Activated CD4-positive, alpha-beta T cell treated with anti-CD3 and anti-CD28 coated beads for 1 hour (primary cell): ENCODE data around the gene TRIM38.
"Not testable (repeated sequence)": the region's sequence is repeated elsewhere in the genome, so short reads cannot be mapped to it uniquely, and the experiment has no call there.

Experiments used
- DNase-seq: peaks from one replicate; pipeline ENCODE4 v3.0.0-alpha.2; 2020

Gene TRIM38

DNA sequence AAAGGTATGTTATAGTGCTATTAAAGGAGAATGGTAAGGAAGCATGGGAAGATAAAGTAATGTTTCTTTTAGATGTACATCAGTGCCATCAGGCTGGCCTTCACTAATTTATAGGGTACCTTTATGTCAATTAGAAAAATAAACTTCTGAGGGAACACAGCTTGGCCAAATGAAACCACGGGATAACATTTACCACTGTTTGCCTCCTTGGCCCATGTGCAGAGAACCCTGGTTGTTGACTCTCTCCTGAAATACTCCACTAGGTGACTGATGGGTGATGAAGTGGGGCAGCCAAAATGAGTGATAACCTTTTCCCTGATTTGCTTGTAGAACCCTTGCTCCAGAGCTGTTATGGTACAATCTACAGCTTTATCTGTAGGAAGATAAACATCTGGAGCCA, 9.5 kb downstream of the TRIM38 start:
- DNase-seq = no peak

DNA sequence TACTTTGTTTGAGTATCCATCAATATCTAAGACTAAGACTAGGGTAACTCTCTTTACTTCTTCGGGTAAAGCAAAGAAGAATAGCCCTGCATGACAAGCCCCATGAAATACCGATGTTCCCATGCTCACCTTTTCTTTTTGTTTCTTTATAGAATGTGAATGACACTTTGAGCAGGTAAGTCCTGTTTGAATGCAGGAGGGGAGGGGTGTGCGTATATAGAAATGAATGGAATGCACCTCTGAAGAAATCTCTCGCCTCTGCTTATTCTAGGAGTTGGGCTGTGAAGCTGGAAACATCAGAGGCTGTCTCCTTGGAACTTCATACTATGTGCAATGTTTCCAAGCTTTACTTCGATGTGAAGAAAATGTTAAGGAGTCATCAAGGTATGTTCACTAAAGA, 10.3 kb downstream of the TRIM38 start:
- DNase-seq = no peak

DNA sequence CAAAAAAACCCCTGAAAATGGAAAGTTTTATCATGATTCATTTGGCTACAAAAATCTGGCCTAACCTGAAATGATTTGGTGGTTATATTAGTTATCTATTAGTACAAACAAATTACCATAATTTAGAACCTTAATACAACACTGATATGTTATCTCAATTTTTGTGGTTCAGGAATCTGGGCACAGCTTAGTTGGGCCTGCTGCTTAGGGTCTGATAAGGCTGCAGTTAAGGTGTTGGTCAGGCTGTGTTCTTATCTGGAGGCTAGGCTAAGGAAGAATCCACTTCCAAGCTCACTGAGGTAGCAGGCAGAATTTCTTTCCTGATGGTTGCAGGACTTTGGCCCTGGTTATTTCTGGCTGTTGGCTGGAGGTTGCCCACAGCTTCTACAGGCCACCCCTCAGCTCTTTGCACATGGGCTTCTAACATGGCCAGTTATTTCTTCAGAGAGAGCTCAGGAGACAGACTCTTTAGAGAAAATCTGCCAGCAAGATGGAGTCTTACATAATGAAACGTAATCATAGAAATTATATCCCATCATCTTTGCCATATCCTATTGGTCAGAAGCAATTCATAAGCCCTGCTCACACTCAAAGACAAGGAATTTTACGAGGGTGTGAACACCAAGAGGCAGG, 11.4 kb downstream of the TRIM38 start:
- no peak for DNase-seq

DNA sequence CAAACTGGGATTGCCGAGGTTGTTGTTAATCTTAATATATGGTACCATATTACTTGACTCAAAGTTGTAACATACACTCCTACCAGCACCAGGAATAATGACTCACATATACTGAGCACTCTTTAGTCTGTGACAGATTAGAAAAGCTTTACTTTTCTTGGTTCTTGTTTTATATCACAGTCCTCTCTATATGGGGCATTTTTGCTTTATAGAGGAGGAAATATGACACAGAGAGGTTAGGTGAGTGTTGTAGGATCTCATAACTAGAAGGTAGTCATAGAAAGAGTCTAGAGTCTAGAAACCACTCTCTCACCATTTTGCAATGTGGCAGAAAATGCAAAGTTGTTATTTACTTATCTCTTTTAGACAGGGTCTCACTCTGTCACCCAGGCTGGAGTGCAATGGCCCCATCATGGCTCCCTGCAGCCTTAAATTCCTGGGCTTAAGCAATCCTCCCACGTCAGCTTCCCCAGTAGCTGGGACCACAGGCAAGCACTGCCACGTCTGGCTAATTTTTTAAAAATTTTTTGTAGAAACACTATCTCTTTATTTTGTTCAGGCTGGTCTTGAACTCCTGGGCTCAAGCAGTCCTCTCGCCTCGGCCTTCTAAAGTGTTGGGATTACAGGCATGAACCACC, 13.4 kb downstream of the TRIM38 start:
- DNase-seq = no peak

DNA sequence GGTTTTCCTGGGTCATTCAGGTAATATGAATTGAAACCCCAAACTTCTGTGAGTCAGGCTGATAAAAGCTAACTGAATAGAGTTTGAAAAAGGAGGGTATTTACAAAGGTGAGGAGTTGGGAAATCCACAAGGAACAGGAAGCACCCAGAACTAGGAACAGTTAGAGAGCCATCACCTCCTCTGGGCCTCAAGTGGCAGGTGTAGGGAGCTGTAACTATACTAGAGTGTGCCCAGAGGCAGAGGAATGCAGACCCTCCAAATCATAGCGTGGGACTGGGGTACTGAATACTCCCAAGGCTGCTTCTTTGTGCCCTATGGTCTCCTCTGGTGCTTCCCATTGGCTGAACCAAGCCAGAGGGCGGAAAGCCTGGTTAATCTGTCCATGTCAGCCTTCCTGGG, 18.3 kb downstream of the TRIM38 start:
- DNase-seq = no peak

DNA sequence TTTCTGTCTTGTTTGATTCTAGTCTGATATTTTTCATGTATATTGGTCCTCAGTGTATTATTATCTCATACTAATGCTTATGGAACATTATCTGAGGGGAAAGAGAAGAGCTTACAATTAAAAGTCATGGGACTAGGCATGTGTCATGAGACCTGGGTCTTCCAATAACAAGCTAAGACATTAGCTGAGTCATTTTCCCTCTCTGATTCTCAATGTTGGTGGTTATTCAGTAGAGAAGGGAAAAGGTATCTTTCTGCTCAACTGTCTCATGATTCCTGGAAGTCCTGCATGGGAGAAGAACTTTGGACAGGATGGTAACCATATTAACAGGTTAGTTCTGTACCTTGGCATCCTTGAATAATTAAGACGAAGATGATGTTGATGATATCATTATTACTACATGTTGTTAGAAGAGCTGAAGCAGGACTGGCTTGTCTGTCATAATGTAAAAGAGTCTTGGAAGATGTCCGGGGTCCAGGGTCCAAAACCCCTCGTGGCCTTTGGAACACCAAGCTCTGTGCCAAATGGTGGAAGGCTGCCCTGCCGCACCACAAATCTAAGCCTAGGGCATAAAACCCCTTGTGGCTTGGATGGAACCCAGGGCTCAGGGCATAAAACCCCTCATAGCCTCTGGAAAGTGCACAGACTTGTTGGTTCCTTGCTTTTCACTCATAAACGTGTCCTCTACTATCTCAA, 19.1 kb downstream of the TRIM38 start:
- DNase-seq = no peak

DNA sequence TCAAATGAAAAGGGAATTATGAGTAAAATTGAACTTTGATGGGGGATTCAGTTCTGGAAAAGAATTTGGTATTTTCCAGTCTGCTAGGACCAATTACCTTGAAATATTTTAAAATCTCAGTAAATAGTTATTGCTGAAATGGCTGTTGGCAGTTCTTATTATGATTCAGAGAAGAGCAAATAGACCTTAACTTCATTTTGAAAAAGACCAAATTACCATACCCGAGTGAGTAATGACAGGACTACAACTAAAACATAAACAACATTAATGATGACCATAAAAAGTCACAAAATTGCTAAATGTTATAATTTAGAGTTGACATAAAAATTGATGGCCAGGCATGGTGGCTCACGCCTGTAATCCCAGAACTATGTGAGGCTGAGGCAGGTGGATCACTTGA, 21.7 kb downstream of the TRIM38 start:
- no peak for DNase-seq

DNA sequence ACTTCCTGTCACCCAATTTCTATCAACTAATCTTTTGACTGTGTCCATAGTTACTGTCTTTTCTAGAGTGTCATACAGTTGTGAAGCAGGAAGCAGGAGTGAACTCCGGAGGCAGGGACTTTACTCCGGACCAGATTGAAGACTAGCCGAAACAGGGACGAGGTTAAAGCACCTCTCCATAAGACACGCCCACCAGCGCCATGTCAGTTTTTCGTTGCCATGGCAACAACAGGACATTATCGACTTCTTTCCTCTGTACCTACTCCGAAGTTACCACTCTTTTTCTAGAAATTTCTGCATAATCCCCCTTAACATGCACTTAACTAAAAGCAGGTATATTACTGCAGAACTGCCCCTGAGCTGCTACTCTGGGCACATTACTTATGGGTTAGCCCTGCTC, 25.2 kb downstream of the TRIM38 start:
- DNase-seq = no peak

DNA sequence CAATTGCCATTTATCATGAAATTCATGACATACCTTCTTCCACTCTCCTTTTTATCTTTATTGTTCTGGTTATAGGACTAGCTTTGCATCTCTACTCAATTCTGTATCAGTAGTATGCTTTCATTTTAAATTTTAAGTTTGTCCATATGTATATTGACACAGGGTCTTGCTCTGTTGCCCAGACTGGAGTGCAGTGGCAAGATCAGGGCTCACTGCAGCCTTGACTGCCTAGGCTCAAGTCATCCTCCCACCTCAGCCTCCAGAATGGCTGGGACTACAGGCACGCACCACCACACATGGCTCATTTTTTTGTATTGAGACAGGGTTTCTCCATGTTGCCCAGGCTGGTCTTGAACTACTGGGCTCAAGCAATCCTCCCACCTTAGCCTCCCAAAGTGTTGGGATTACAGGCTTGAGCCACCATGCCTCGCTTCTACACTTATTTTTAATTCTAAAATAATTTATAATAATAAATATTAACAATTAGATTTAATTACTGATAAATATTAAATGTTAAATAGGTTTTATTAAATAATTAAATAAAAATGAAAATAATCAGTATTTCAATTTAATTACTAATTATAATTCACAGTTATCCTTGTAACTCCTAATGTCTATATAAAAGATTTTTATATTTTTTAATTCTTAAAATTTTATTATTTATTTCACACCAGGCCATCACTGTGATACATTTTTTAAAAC, 27.7 kb downstream of the TRIM38 start:
- DNase-seq = no peak

DNA sequence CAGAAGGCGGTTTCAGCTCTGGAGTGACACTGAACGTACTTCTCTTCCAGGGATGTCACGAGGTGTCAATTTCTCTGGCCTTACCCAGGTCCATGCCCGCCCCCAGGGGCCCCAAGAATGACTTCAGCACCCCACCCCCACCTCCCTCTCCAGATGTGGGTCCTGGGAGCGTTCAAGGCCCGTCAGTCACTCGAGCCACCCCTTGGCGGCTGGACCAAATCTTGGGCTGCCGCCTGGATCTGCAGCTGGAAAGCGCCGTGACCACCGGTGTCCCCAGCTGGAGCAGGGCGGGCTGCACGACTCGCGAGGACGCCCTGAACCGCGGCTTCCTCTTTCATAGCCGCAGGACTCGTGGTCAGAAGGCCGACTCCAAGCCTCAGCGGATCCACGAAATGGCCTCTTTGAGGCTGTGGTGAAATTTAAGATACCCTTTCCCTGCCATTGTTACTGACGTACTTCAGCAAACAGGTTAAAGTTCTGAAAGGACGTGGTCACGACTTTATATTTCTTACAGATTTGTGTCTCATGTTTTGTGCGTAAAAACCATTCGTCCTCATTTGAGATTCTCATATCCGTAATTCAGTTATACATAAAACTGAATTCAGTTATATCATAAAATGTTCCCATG, 29.3 kb downstream of the TRIM38 start:
- DNase-seq = peak; percentile 32

DNA sequence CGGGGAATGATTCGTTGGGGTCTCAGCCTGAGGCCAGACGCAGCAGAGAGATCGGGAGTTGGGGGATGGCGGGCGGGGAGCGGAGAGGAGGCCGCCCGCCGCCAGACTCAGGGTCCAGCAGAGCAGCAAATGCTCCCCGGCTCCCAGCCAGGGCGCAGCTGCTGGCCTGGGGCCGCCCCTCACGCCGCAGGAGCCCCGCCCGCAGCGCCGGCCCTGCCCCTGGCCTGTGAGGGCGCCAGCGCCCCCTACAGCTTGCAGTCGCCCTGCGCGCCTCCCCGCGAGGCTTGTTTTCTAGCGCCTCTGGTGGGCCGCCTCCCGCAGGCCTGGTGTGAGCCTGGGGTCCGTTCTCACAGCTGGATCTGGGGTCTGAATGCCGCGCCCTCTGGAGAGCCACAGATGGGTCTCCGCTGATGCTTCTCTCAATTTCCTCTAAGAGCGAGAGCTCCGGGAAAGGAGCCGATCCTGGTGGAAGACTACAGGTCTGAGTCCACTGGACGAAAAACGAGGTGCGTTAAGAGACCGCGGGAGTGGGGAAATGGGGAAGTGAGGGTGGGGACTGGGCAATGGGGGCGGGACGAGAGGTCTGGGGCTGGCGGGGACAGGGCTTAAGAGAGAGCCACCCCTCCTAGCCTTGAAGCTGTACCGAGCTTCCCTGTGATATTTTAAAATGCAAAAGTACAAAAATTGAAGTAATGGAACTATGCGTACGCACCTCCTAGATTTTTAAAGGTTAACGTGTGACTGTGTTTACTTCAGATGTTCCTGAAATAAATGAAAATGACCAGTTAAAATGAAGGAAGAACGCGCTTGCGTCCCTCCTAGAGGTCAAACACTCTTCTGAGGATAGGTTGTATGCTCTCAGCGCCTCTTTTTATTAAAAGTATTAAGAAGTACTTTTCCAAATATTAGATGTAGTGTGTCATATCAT, 30.1 kb downstream of the TRIM38 start:
- peak; percentile 85 for DNase-seq

DNA sequence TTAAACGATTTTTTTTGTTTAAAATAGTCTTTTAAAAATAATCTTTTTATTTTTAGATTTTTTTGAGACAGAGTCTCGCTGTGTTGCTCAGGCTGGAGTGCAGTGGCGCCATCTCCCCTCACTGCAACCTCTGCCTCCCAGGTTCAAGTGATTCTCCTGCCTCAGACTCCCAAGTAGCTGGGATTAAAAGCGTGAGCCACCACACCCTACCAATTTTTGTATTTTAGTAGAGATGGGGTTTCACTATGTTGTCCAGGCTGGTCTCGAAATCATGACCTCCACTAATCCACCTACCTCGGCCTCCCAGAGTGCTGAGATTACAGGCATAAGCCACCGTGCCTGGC, 30.7 kb downstream of the TRIM38 start:
- not testable (repeated sequence) for DNase-seq

DNA sequence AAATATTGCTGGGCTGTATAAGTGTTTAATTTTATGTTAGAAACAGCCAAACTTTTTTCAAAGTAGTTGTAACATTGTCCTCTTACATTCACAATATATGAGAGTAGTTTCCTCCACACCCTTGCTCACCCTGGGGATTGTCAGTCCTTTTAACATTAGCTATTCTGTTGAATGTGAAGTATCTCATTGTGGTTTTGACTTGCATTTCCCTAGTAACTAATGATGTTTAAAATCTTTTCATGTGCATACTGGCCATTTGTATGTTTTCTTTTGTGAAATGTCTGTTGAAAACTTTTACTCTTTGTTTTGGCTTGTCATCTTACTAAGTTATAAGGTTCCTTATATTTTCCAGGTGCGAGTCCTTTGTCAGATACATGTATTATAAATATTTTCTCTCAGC, 32.9 kb downstream of the TRIM38 start:
- no peak for DNase-seq

DNA sequence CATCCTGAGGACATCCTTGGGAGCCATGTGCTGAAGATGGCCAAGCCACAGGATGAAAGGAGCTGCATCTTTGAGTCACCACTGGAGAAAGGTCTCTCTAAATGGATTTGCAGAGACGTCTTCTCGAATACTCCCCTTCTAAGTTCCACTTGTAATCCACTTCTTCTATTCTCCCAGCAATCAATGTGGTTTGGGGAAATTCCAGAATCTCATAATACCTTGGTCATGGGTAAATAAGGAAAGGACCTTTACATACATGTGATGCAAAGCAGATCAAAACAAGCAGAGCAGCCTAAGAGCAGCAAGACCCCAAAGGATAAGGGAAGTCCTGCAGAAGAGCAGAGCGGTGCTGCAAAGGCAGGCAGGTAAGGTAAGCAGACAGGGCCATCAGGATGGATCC, 35.3 kb downstream of the TRIM38 start:
- no peak for DNase-seq

DNA sequence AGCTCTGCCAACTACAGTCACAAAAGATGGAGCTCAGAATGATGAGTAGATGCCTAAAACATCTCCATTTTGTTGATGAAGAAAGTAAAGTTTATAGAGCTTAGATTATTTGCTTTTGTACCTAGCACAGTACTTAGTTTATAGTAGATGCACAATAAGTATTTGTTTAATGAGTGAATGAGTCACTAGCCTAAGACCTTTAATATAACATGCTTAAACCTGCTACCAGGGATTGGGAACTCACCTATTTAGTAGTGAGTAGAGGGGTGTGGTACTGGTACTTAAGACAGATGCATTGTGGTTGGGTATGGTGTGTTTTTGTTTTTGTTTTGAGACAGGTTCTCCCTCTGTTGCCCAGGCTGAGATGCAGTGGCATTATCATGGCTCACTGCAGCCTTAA, 35.8 kb downstream of the TRIM38 start:
- DNase-seq = no peak

DNA sequence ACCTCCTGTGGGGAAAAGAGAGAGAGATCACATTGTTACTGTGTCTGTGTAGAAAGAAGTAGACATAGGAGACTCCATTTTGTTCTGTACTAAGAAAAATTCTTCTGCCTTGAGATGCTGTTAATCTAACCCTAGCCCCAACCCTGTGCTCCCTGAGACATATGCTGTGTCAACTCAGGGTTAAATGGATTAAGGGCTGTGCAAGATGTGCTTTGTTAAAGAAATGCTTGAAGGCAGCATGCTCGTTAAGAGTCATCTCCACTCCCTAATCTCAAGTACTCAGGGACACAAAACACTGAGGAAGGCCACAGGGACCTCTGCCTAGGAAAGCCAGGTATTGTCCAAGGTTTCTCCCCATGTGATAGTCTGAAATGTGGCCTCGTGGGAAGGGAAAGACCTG, 36.6 kb downstream of the TRIM38 start:
- DNase-seq = not testable (repeated sequence)

DNA sequence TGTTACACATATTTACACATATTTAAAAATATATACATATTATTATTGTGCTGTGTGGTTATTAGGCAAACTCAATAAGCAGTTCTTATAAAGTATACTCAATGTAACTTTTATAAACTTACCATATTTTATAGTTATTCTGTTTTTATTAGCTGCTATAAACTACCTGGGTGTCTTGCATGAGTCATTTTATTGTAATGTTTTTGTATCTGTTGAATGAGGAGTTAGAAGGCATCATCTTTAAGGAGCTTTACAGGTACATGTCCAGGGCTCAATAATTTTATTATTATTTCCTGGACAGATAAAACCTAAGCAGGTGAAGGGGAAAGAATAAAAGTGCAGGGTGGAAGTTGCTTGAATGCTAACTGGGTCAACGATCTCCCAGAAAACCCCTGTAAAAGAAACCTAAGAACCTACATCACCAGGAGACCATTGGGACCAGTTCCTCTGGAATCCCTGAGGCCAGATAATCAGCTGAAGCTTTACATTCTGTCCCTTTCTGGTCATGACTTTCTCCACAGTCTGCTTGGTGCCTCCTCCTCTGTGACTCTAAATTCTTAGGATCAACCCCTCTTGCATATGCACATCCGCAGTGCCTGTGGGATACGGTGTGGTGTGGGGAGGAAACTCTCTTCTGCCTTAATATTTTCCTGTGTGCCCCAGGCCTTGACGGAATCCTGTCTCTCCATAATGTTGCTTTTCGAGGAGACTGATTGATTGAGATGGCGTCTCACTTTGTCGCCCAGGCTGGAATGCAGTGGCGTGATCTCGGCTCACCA, 38.0 kb downstream of the TRIM38 start:
- no peak for DNase-seq

DNA sequence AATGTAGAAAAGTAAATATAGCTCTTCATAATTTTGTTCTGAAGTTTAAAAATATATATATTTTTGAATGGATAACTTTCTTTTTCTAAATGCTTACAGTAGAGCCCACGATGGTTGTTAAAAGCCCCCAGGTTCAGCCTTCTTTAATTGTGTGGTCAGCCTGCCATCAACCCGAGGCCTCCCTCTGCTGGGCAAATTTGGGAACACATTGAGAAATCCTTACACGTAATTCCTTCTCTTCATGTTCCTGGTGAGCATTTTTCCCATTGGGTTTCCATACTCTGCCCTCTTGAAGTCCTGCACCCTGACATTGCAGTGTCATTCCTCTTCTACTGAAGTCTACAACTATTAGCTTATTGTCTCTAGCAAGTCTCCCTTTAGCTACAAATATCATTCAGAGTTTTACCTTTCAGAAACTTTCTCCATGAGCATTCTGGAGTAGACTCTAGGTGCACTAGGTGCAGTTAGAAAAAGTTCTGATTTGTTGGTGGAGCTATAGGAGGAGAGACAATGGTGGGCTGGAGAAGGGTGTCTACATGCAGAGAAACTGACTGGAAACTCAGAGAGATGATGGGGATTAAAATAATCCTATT, 40.6 kb downstream of the TRIM38 start:
- no peak for DNase-seq

DNA sequence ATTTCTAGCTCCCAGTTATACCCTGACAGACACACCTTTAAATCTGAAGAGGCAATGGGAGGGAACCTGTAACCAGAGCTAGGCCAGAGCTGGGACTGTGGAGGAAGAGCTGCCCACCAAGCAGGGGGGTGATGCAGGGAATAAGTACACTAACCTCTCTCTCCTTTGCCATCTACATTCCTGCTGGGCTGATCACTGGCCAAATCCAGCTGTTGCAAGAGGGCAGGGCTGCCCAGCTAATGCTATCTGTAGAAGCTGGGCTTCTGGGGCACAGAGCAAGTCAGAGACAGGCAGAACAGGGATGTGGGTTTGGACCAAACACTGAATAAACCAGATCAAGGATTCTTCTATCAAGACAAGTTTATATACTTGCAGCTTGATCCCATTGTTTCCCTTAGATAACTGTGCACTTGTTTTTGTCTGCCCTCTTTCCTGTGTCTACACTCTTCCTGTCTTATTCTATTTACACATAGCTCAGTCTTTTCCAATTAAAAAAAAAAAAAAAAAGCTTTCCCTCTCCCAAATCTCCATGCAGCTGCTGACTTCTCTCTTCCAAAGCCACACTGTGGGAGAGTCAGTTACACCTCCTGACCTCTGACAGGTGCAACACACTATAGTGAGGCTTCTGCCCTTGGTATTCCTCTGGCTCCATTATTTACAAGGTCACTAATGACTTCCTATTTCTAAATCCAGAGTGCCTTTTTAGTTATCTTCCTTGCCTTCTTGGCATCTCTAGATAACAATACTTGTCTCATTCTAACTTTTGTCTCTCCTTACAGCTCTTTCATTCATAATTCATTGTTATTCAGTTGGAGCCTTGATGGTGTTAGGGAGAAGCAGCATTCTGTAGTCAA, 43.7 kb downstream of the TRIM38 start:
- no peak for DNase-seq

DNA sequence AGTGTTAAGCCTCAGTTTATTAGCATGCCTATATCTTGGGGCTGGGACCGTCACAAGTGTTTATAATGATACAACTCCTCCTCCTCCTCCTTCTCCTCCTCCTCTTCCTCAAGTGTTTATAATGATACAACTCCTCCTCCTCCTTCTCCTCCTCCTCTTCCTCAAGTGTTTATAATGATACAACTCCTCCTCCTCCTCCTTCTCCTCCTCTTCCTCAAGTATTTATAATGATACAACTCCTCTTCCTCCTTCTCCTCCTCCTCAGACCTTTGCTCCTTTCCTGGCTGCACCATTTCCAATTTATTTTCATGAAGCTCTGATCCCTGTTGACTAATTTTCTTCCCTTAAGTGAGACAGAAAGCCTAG, 44.3 kb downstream of the TRIM38 start:
- DNase-seq = not testable (repeated sequence)
